ENCODE data around the gene BMF. TPM values are rescaled to one million over a fixed set of nuclear protein-coding genes. Genes with fewer than 3 reads are reported as not detected.

The BMF gene
- total and polyA plus RNA-seq, 2 of the 4 experiments (the other 2 are of a cell fraction), result 2.4 to 2.9 TPM

DNA sequence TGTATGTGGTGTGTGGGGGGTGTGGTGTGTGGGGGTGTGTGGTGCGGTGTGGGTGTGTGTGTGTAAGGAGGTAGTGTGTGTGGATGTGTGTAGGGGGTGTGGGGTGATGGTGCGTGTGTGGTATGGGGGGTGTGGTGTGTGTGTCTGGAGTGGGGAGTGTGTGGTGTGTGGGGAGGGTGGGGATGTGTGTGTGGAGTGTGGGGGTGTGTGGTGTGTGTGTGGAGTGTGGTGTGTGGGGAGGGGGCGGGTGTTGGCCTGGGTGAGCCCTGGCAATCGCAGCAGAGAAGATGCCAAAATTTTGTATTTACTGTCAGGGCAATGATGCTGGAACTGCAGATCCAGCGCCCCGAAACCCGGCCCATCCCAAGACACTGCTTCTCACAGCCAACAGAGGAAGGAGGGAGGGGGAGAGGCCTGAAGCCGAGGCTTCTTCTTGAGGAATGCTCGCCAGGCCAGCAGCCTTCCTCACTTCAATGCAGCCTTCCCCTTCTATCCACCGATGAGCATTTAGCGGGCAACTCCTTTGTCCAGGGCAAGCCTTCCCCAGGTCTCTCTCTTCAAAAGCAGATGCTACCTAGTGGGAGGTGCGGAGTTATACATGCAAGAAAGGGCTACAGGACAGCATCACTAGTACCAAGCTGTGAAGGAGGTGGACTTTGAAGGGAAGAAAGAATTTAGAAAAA is 57.8 kb downstream of the BMF start:
- WGBS, 2 experiments (ENCODE audit: extremely low coverage in 2 of 2, insufficient read length in 1 of 2), result 100% methylated on average over 1 of the region's 12 CpGs; no CpG with 5 or more reads in 1 of the 2 experiments

More for the DNA sequence above, 57.8 kb downstream of the BMF start:
- Histone ChIP-seq H4K91ac (ENCODE audit: insufficient read depth, low read depth, low read length) (no peak overlapping the region), H2BK120ac (ENCODE audit: low read depth, low read length) (0 out of 2 replicates have a peak overlapping the region, but pooled peaks have one; percentile 7), H3K18ac (ENCODE audit: low read depth, low read length) (no peak overlapping the region), H3K4me3 (ENCODE audit: insufficient read depth, low read depth, low read length) (no peak overlapping the region), H3K79me1 (ENCODE audit: low read depth in 1 of 2, low read length in 2 of 2) (peaks cover 0 to 22% of the 10 kb centered on the region in 2 experiments; a peak in 3 of 4 replicates), H2BK15ac (ENCODE audit: low read depth, low read length) (no peak overlapping the region; the same call in 2 of the 3 replicates), H2BK5ac (ENCODE audit: low read depth, low read length, poor library complexity, severe bottlenecking) (peak overlapping the region; percentile 72), H4K20me1 (ENCODE audit: insufficient read depth, low read length) (no peaks in the 10 kb centered on the region), H2BK20ac (ENCODE audit: low read depth, low read length) (no peak overlapping the region), H4K5ac (ENCODE audit: low read depth, low read length) (no peak overlapping the region), H2AK9ac (replicated peaks; ENCODE audit: low read depth, low read length, poor library complexity) (peak overlapping the region; percentile 15), H3K9me1 (ENCODE audit: insufficient read depth, low read length) (peaks cover 39% of the 10 kb centered on the region), H2AFZ (replicated peaks; ENCODE audit: low read length, poor library complexity) (peak overlapping the region; percentile 11), H4K8ac (ENCODE audit: low read depth in 2 of 2, low read length in 2 of 2) (peak overlapping the region in 1 of 2 experiments; percentile 33; a peak in 1 of 4 replicates), H3K4ac (ENCODE audit: low read depth, low read length) (peak overlapping the region; percentile 26), H3K23ac (ENCODE audit: low read depth, low read length) (no peak overlapping the region), H3K4me2 (ENCODE audit: low read depth, low read length) (no peak overlapping the region), H3K27me3 (ENCODE audit: control insufficient read depth, insufficient read depth, low read length) (no peaks in the 10 kb centered on the region), H2AK5ac (ENCODE audit: low read depth, low read length) (peak overlapping the region; percentile 96), H3K27ac (ENCODE audit: insufficient read depth, low read length) (no peak overlapping the region), H3K56ac (ENCODE audit: extremely low read depth, insufficient read depth, low read length) (no peak overlapping the region), H3K36me3 (ENCODE audit: control insufficient read depth, insufficient read depth, low read length) (no peaks in the 10 kb centered on the region), H3K4me1 (ENCODE audit: control insufficient read depth, insufficient read depth, low read length) (peaks cover 36% of the 10 kb centered on the region), H3K9me3 (ENCODE audit: control insufficient read depth, insufficient read depth, low read length) (no peaks in the 10 kb centered on the region), H3K14ac (replicated peaks; ENCODE audit: low read depth, low read length) (no peak overlapping the region), H3K9ac (ENCODE audit: low read depth, low read length) (no peak overlapping the region)
- intact Hi-C loops (cut with micrococcal nuclease), result no loop called here
- dilution Hi-C loops (cut with HindIII; ENCODE audit: low sequenced_read_pairs, unreplicated experiment), result no loop called here
- no TSS peak for BruUV-seq (replicated peaks)
- ChIA-PET CTCF (interaction anchor here (1.1 kb wide), 1 partner anchor 45 kb away, joined by 3 read pairs; no protein-coding TSS in a partner anchor), POLR2A (ENCODE audit: unreplicated experiment) (no interaction called here)
- TF ChIP-seq SMC3 (IDR thresholded peaks at IDR 0.05; ENCODE audit: low read depth, low read length), result no peak
- TF ChIP-seq RCOR1 (IDR thresholded peaks at IDR 0.05; ENCODE audit: insufficient replicate concordance, low read length), result no peak
- TF ChIP-seq CHD1 (IDR thresholded peaks at IDR 0.05; ENCODE audit: low read depth, low read length), result no peak
- no peak for TF ChIP-seq CEBPB (IDR thresholded peaks at IDR 0.05; ENCODE audit: low read depth, low read length)
- no peak for TF ChIP-seq MAZ (IDR thresholded peaks at IDR 0.05; ENCODE audit: borderline replicate concordance, low read depth, low read length)
- no peak for TF ChIP-seq MAFK (IDR thresholded peaks at IDR 0.05; ENCODE audit: low read depth, low read length)
- TF ChIP-seq ELK1 (IDR thresholded peaks at IDR 0.05; ENCODE audit: borderline replicate concordance, low read depth, low read length), result no peak
- no peak for TF ChIP-seq NFE2L2 (IDR thresholded peaks at IDR 0.05; ENCODE audit: low read depth, low read length)
- TF ChIP-seq, protein P1, sequence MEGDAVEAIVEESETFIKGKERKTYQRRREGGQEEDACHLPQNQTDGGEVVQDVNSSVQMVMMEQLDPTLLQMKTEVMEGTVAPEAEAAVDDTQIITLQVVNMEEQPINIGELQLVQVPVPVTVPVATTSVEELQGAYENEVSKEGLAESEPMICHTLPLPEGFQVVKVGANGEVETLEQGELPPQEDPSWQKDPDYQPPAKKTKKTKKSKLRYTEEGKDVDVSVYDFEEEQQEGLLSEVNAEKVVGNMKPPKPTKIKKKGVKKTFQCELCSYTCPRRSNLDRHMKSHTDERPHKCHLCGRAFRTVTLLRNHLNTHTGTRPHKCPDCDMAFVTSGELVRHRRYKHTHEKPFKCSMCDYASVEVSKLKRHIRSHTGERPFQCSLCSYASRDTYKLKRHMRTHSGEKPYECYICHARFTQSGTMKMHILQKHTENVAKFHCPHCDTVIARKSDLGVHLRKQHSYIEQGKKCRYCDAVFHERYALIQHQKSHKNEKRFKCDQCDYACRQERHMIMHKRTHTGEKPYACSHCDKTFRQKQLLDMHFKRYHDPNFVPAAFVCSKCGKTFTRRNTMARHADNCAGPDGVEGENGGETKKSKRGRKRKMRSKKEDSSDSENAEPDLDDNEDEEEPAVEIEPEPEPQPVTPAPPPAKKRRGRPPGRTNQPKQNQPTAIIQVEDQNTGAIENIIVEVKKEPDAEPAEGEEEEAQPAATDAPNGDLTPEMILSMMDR (conservative IDR thresholded peaks at IDR 0.05; ENCODE audit: low read depth, low read length), result no peak
- TF ChIP-seq POLR2A (IDR thresholded peaks at IDR 0.05; ENCODE audit: low read depth, low read length), result no peak
- no peak for TF ChIP-seq FOS (IDR thresholded peaks at IDR 0.05; ENCODE audit: low read depth, low read length)
- TF ChIP-seq RAD21 (IDR thresholded peaks at IDR 0.05; ENCODE audit: low read length), result no peak
- no peak for TF ChIP-seq RFX5 (IDR thresholded peaks at IDR 0.05; ENCODE audit: low read depth, low read length)
- no peak for ATAC-seq (ENCODE audit: low read depth)
- DNase-seq, result peak; percentile 32
- in situ Hi-C loops (cut with MboI; ENCODE audit: low sequenced_read_pairs), result no loop called here
